HepG2 (cell line): Measurements from ENCODE around the gene SPHK2. TPM values are rescaled to one million over a fixed set of nuclear protein-coding genes. Genes with fewer than 3 reads are reported as not detected.

Source experiments
- BRCA1 ChIP-seq: sonication (generic); formaldehyde crosslinking; IDR thresholded peaks from 2 replicates; pipeline ENCODE4 v1.4.0; 2020; ENCODE audit warnings: missing genetic modification reagents
- KLF15 ChIP-seq: sonication (generic); formaldehyde crosslinking; IDR thresholded peaks from 2 replicates; pipeline ENCODE4 v1.8.1; 2023; ENCODE audit warnings: borderline replicate concordance, mild to moderate bottlenecking, inconsistent platforms, missing genetic modification reagents, mixed read lengths
- MEIS1 ChIP-seq: sonication (generic); formaldehyde crosslinking; IDR thresholded peaks from 2 replicates; pipeline ENCODE4 v1.9.0; 2021; ENCODE audit warnings: mild to moderate bottlenecking, missing genetic modification reagents, moderate library complexity, borderline replicate concordance
- SMARCC2 ChIP-seq: fragments of 450-650 bp; IDR thresholded peaks from 2 replicates; pipeline ENCODE4 v1.6.1; 2017; ENCODE audit warnings: antibody characterized with exemption, mild to moderate bottlenecking
- ZEB1 ChIP-seq: IDR thresholded peaks from 2 replicates; pipeline ENCODE4 v1.6.1; 2012; ENCODE audit warnings: mild to moderate bottlenecking, low read depth, inconsistent platforms; ENCODE audit not compliant: insufficient replicate concordance
- ZNF264 ChIP-seq: sonication (generic); formaldehyde crosslinking; IDR thresholded peaks from 2 replicates; pipeline ENCODE4 v1.4.0; 2020; ENCODE audit warnings: missing genetic modification reagents
- ZNF749 ChIP-seq: sonication (generic); formaldehyde crosslinking; IDR thresholded peaks from 2 replicates; pipeline ENCODE4 v1.8.0; 2022; ENCODE audit warnings: mild to moderate bottlenecking, missing genetic modification reagents, moderate library complexity, borderline replicate concordance
- ZNF781 ChIP-seq: sonication (generic); formaldehyde crosslinking; IDR thresholded peaks from 2 replicates; pipeline ENCODE4 v1.5.1; 2020; ENCODE audit warnings: borderline replicate concordance, mild to moderate bottlenecking, missing genetic modification reagents; ENCODE audit errors: not compliant biosample characterization
- polyA plus RNA-seq, 8 experiments: library from polyadenylated mRNA; depleted of rRNA in 3 of 8; stranded (reverse) in 7 of 8; unstranded in 1 of 8; fragments of >200 nt; fragmentation: Illumina TruSeq in 4 of 8; extraction: Trizol in 4 of 8; gene quantifications; 2 replicates each; pipeline versions ENCODE4 v1.2.1 to v1.2.3, GENCODE V29; 2011 to 2016; ENCODE audit warnings: low read depth in 4 of 8, missing spikeins in 1 of 8, mixed read lengths in 1 of 8; ENCODE audit not compliant: insufficient read depth in 1 of 8
- total RNA-seq, 5 experiments: library from RNA; depleted of rRNA; stranded (reverse); fragments of >200 nt; fragmentation: Illumina TruSeq; extraction: Trizol; gene quantifications; 2 replicates each; pipeline ENCODE4 v1.2.3, GENCODE V29; 2016; ENCODE audit warnings: low read depth in 1 of 5
- TF ChIP-seq, protein P1 (sequence below): sonication (generic); formaldehyde crosslinking; conservative IDR thresholded peaks from 2 replicates; pipeline ENCODE4 v1.4.0; 2020; ENCODE audit warnings: missing genetic modification reagents
- TF ChIP-seq, protein P2 (sequence below): sonication (generic); formaldehyde crosslinking; IDR thresholded peaks from 2 replicates; pipeline ENCODE4 v1.5.1; 2020; ENCODE audit warnings: mild to moderate bottlenecking, missing genetic modification reagents, borderline replicate concordance
- TF ChIP-seq, protein P3 (sequence below): IDR thresholded peaks from 2 replicates; pipeline ENCODE4 v1.6.1; 2016; ENCODE audit warnings: low read depth, borderline replicate concordance
- TF ChIP-seq, protein P4 (sequence below): IDR thresholded peaks from 2 replicates; pipeline ENCODE4 v1.6.1; 2016; ENCODE audit warnings: mild to moderate bottlenecking
- TF ChIP-seq, protein P5 (sequence below): IDR thresholded peaks from 2 replicates; pipeline ENCODE4 v1.4.0; 2020; ENCODE audit warnings: mild to moderate bottlenecking, missing genetic modification reagents

SPHK2 gene
- total and polyA plus RNA-seq, 2 of the 13 experiments (the other 11 are each of a cell fraction or from before 2014, with no cell fraction given): 2.9 to 14.4 TPM

DNA sequence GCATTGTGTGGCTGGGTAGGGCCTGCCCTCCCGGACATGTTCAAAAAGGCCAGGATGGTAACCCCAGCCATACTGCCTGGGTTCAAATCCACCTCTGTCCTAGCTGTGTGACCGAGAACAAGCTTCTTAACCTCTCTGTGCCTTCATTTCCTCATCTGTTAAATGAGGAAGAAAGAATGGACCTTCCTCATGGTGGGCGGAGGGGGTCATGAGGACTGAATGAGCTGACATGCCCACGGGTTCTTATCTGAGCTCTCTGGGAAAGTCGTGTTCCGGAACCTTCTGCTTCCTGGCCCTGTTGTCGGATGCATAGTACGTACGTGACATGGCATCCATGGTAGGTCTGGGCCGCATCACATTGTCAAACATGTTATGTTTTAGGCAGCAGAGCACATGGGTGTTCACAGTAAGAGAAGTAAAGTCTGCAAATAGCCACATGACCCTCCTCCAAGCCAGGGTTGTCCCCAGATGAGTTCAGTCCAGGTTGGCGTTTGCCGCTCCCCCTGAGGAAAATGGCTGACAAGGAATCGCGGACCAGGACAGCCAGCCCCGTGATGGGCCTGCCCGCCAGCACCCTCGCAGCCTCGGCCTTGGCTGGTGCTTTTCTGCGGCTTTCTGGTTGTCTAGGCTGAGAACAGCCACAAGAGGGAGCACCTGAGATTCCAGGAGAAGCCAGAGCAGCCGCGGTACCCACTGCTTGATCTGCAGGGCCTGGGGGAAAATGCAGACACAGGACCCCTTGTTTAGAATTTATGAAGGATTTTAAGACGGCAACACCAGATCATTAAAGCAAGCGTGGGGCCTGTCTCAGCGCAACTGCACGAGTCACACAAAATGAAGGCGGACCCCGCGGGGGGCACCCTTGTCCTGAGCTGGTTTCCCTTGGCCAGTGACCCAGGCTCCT lies 55.9 kb downstream of the SPHK2 start (continued):
- TF ChIP-seq, protein P1, sequence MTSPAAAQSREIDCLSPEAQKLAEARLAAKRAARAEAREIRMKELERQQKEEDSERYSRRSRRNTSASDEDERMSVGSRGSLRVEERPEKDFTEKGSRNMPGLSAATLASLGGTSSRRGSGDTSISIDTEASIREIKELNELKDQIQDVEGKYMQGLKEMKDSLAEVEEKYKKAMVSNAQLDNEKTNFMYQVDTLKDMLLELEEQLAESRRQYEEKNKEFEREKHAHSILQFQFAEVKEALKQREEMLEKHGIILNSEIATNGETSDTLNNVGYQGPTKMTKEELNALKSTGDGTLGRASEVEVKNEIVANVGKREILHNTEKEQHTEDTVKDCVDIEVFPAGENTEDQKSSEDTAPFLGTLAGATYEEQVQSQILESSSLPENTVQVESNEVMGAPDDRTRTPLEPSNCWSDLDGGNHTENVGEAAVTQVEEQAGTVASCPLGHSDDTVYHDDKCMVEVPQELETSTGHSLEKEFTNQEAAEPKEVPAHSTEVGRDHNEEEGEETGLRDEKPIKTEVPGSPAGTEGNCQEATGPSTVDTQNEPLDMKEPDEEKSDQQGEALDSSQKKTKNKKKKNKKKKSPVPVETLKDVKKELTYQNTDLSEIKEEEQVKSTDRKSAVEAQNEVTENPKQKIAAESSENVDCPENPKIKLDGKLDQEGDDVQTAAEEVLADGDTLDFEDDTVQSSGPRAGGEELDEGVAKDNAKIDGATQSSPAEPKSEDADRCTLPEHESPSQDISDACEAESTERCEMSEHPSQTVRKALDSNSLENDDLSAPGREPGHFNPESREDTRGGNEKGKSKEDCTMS (CRISPR knock-in tag): no peak
- TF ChIP-seq, protein P2, sequence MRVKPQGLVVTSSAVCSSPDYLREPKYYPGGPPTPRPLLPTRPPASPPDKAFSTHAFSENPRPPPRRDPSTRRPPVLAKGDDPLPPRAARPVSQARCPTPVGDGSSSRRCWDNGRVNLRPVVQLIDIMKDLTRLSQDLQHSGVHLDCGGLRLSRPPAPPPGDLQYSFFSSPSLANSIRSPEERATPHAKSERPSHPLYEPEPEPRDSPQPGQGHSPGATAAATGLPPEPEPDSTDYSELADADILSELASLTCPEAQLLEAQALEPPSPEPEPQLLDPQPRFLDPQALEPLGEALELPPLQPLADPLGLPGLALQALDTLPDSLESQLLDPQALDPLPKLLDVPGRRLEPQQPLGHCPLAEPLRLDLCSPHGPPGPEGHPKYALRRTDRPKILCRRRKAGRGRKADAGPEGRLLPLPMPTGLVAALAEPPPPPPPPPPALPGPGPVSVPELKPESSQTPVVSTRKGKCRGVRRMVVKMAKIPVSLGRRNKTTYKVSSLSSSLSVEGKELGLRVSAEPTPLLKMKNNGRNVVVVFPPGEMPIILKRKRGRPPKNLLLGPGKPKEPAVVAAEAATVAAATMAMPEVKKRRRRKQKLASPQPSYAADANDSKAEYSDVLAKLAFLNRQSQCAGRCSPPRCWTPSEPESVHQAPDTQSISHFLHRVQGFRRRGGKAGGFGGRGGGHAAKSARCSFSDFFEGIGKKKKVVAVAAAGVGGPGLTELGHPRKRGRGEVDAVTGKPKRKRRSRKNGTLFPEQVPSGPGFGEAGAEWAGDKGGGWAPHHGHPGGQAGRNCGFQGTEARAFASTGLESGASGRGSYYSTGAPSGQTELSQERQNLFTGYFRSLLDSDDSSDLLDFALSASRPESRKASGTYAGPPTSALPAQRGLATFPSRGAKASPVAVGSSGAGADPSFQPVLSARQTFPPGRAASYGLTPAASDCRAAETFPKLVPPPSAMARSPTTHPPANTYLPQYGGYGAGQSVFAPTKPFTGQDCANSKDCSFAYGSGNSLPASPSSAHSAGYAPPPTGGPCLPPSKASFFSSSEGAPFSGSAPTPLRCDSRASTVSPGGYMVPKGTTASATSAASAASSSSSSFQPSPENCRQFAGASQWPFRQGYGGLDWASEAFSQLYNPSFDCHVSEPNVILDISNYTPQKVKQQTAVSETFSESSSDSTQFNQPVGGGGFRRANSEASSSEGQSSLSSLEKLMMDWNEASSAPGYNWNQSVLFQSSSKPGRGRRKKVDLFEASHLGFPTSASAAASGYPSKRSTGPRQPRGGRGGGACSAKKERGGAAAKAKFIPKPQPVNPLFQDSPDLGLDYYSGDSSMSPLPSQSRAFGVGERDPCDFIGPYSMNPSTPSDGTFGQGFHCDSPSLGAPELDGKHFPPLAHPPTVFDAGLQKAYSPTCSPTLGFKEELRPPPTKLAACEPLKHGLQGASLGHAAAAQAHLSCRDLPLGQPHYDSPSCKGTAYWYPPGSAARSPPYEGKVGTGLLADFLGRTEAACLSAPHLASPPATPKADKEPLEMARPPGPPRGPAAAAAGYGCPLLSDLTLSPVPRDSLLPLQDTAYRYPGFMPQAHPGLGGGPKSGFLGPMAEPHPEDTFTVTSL (CRISPR knock-in tag): no peak
- TF ChIP-seq, protein P3, sequence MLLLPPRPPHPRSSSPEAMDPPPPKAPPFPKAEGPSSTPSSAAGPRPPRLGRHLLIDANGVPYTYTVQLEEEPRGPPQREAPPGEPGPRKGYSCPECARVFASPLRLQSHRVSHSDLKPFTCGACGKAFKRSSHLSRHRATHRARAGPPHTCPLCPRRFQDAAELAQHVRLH (CRISPR knock-in tag): no peak
- TF ChIP-seq KLF15 (CRISPR knock-in tag) (no peak), BRCA1 (CRISPR knock-in tag) (no peak), MEIS1 (CRISPR knock-in tag) (0 out of 2 replicates have a peak, but pooled peaks have one; percentile 25), SMARCC2 (no peak), ZEB1 (no peak), ZNF749 (CRISPR knock-in tag) (peak; percentile 26; the same call in 1 of the 2 replicates), ZNF781 (no peak), ZNF264 (CRISPR knock-in tag) (0 out of 2 replicates have a peak, but pooled peaks have one; percentile 23)
- TF ChIP-seq, protein P4, sequence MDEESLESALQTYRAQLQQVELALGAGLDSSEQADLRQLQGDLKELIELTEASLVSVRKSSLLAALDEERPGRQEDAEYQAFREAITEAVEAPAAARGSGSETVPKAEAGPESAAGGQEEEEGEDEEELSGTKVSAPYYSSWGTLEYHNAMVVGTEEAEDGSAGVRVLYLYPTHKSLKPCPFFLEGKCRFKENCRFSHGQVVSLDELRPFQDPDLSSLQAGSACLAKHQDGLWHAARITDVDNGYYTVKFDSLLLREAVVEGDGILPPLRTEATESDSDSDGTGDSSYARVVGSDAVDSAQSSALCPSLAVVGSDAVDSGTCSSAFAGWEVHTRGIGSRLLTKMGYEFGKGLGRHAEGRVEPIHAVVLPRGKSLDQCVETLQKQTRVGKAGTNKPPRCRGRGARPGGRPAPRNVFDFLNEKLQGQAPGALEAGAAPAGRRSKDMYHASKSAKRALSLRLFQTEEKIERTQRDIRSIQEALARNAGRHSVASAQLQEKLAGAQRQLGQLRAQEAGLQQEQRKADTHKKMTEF (CRISPR knock-in tag): peak; percentile 44; the same call in 1 of the 2 replicates
- TF ChIP-seq, protein P5, sequence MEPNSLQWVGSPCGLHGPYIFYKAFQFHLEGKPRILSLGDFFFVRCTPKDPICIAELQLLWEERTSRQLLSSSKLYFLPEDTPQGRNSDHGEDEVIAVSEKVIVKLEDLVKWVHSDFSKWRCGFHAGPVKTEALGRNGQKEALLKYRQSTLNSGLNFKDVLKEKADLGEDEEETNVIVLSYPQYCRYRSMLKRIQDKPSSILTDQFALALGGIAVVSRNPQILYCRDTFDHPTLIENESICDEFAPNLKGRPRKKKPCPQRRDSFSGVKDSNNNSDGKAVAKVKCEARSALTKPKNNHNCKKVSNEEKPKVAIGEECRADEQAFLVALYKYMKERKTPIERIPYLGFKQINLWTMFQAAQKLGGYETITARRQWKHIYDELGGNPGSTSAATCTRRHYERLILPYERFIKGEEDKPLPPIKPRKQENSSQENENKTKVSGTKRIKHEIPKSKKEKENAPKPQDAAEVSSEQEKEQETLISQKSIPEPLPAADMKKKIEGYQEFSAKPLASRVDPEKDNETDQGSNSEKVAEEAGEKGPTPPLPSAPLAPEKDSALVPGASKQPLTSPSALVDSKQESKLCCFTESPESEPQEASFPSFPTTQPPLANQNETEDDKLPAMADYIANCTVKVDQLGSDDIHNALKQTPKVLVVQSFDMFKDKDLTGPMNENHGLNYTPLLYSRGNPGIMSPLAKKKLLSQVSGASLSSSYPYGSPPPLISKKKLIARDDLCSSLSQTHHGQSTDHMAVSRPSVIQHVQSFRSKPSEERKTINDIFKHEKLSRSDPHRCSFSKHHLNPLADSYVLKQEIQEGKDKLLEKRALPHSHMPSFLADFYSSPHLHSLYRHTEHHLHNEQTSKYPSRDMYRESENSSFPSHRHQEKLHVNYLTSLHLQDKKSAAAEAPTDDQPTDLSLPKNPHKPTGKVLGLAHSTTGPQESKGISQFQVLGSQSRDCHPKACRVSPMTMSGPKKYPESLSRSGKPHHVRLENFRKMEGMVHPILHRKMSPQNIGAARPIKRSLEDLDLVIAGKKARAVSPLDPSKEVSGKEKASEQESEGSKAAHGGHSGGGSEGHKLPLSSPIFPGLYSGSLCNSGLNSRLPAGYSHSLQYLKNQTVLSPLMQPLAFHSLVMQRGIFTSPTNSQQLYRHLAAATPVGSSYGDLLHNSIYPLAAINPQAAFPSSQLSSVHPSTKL (CRISPR knock-in tag): no peak
